Diencephalon (tissue), 1 donor: ENCODE measurements around the gene DCLRE1C. TPM values are rescaled to one million over a fixed set of nuclear protein-coding genes. Genes with fewer than 3 reads are reported as not detected.

Experiments used
- total RNA-seq: library from RNA; depleted of rRNA; stranded (reverse); fragments of >200 nt; gene quantifications from one replicate; pipeline ENCODE4 v1.2.3, GENCODE V29; 2014

The DCLRE1C gene
- total RNA-seq: 12.7 TPM

GRCh38 chr10:14954001-14954770 is at the start of gene DCLRE1C:
Gene DCLRE1C, minus strand, starts transcription at chr10:14954096. Its CDS starts 86 bp downstream, at chr10:14954010.

GRCh38 chr10:14959221-14960057 is 5.5 kb upstream of the DCLRE1C start, which contains the start of gene MEIG1:
Gene MEIG1, plus strand, starts transcription at chr10:14959388. Its CDS starts 7,081 bp downstream, at chr10:14966469.

GRCh38 chr10:14878266-14879123 is 75.4 kb downstream of the DCLRE1C start, which contains the start of gene SUV39H2:
Gene SUV39H2, plus strand, starts transcription at chr10:14878866. Its CDS starts 23 bp downstream, at chr10:14878889.

Other genes starting within 250 kb of the DCLRE1C start
- gene FAM107B, start 179.2 kb downstream of the DCLRE1C start, total RNA-seq: 51.2 TPM
- gene CDNF, start 116.1 kb downstream of the DCLRE1C start, total RNA-seq: 1.6 TPM
- 15.2 TPM for gene HSPA14, start 115.8 kb downstream of the DCLRE1C start, total RNA-seq
- 25.1 TPM for gene MSANTD7, start 115.8 kb downstream of the DCLRE1C start, total RNA-seq
- 27.9 TPM for gene SUV39H2, start 75.2 kb downstream of the DCLRE1C start, total RNA-seq
- not detected for gene MEIG1, start 5.3 kb upstream of the DCLRE1C start, total RNA-seq
- gene OLAH, start 89.8 kb upstream of the DCLRE1C start, total RNA-seq: not detected
- gene ACBD7, start 134.7 kb upstream of the DCLRE1C start, total RNA-seq: 54.2 TPM
- gene RPP38, start 143.3 kb upstream of the DCLRE1C start, total RNA-seq: 10.1 TPM
- gene NMT2, start 214.6 kb upstream of the DCLRE1C start, total RNA-seq: 38.1 TPM